Breast epithelium (tissue), 4 donors: ENCODE results near the gene PDXP. TPM values are rescaled to one million over a fixed set of nuclear protein-coding genes. Genes with fewer than 3 reads are reported as not detected.

ENCODE experiments used
- DNase-seq, 2 donors: peaks; one replicate each; pipeline ENCODE4 v3.0.0-alpha.2; 2019; ENCODE audit warnings: low spot score in 2 of 2
- H3K27ac ChIP-seq, 2 donors: fragments of 200-600 bp; sonication (generic) in 1 of 2; one replicate each; pipeline ENCODE4 v1.5.1; 2016 to 2019; ENCODE audit warnings: mild to moderate bottlenecking in 1 of 2
- H3K27me3 ChIP-seq, 2 donors: fragments of 200-600 bp; sonication (generic) in 1 of 2; one replicate each; pipeline versions ENCODE4 v1.5.1 to v1.6.0; 2017 to 2019; ENCODE audit warnings: control low read depth in 1 of 2, mild to moderate bottlenecking in 1 of 2
- H3K36me3 ChIP-seq: fragments of 200-600 bp; one replicate; pipeline ENCODE4 v1.5.1; 2019
- H3K4me1 ChIP-seq, 2 donors: fragments of 200-600 bp; sonication (generic); one replicate each; pipeline ENCODE4 v1.5.1; 2016 to 2019; ENCODE audit warnings: control low read depth in 1 of 2
- H3K4me3 ChIP-seq, 3 donors: fragments of 200-600 bp; sonication (generic); 1 replicate in 2 of 3; 2 replicates in 1 of 3; pipeline ENCODE4 v1.5.1; 2016 to 2019; ENCODE audit warnings: mild to moderate bottlenecking in 3 of 3, moderate library complexity in 2 of 3
- H3K9me3 ChIP-seq, 2 donors: fragments of 200-600 bp; sonication (generic) in 1 of 2; one replicate each; pipeline ENCODE4 v1.5.1; 2016 to 2019; ENCODE audit warnings: control low read depth in 1 of 2
- CTCF ChIP-seq, 3 donors: fragments of 450-650 bp; IDR thresholded peaks; one replicate each; pipeline ENCODE4 v1.5.1; 2016 to 2017; ENCODE audit warnings: antibody characterized with exemption in 3 of 3, mild to moderate bottlenecking in 3 of 3, moderate library complexity in 3 of 3
- POLR2A ChIP-seq: fragments of 450-650 bp; IDR thresholded peaks from one replicate; pipeline ENCODE4 v1.6.1; 2016; ENCODE audit warnings: antibody characterized with exemption, mild to moderate bottlenecking, moderate library complexity
- POLR2AphosphoS5 ChIP-seq, 3 donors: sonication (generic); formaldehyde crosslinking; IDR thresholded peaks; one replicate each; pipeline ENCODE4 v1.6.1; 2017; ENCODE audit warnings: antibody characterized with exemption in 3 of 3
- intact Hi-C: fragments of 100-400 bp; cut with DNase I; formaldehyde crosslinking; loops from one replicate; pipeline ENCODE4 v1.15.1; 2023; ENCODE audit warnings: low total_unique reads
- total RNA-seq, 3 donors: library from RNA; depleted of rRNA; stranded (reverse); fragments of >200 nt; gene quantifications; one replicate each; pipeline ENCODE4 v1.1.0, GENCODE V29; 2016

Gene PDXP
- total RNA-seq, 3 donors from 2014 or later = 4.2 to 6.9 (median 4.2) TPM

- DNase-seq = no peak
- Histone ChIP-seq H3K27ac (peak overlapping the region; percentile 40 to 76), H3K27me3 (no peaks in the 10 kb centered on the region), H3K36me3 (no peaks in the 10 kb centered on the region), H3K4me3 (peak overlapping the region; percentile 46 to 97 (median 71)), H3K4me1 (peaks cover 4 to 17% of the 10 kb centered on the region in 2 donors), H3K9me3 (no peaks in the 10 kb centered on the region)
- intact Hi-C loops = loop anchor here (10.0 kb wide), 1 partner anchor 136 kb away; no protein-coding TSS in a partner anchor
- TF ChIP-seq CTCF (IDR thresholded peaks at IDR 0.05) (no peak), POLR2AphosphoS5 (IDR thresholded peaks at IDR 0.05) (no peak), POLR2A (no peak)
These were observed 758 bp downstream of the PDXP start for GRCh38 chr22:37659066-37659896.

GRCh38 chr22:37659897-37660708 lies 1.6 kb downstream of the PDXP start:
- no peaks in the 10 kb centered on the region for H3K27me3 ChIP-seq
- intact Hi-C loops = loop anchor here (10.0 kb wide), 1 partner anchor 135 kb away; no protein-coding TSS in a partner anchor
- peak overlapping the region in 2 of 3 donors; percentile 71 to 97 for H3K4me3 ChIP-seq
- TF ChIP-seq POLR2AphosphoS5 (IDR thresholded peaks at IDR 0.05) (no peak), POLR2A (no peak), CTCF (IDR thresholded peaks at IDR 0.05) (no peak)
- peak overlapping the region; percentile 7 to 63 for H3K27ac ChIP-seq
- no peaks in the 10 kb centered on the region for H3K36me3 ChIP-seq
- DNase-seq = no peak
- H3K4me1 ChIP-seq = peaks cover 4 to 17% of the 10 kb centered on the region in 2 donors
- H3K9me3 ChIP-seq = no peaks in the 10 kb centered on the region

GRCh38 chr22:37660709-37661045 lies 2.2 kb downstream of the PDXP start:
- no peaks in the 10 kb centered on the region for H3K36me3 ChIP-seq
- H3K27ac ChIP-seq = peak overlapping the region; percentile 63 to 82
- DNase-seq = no peak
- TF ChIP-seq POLR2AphosphoS5 (IDR thresholded peaks at IDR 0.05) (no peak), POLR2A (no peak), CTCF (IDR thresholded peaks at IDR 0.05) (no peak)
- peak overlapping the region in 1 of 3 donors; percentile 1 for H3K4me3 ChIP-seq
- intact Hi-C loops = no loop called here
- H3K9me3 ChIP-seq = no peaks in the 10 kb centered on the region
- peaks cover 4 to 17% of the 10 kb centered on the region in 2 donors for H3K4me1 ChIP-seq
- H3K27me3 ChIP-seq = no peaks in the 10 kb centered on the region

- Histone ChIP-seq H3K4me1 (peaks cover 4 to 17% of the 10 kb centered on the region in 2 donors), H3K27me3 (no peaks in the 10 kb centered on the region), H3K27ac (peak overlapping the region; percentile 63 to 82), H3K36me3 (no peaks in the 10 kb centered on the region), H3K4me3 (peak overlapping the region in 1 of 3 donors; percentile 1), H3K9me3 (no peaks in the 10 kb centered on the region)
- intact Hi-C loops = no loop called here
- TF ChIP-seq CTCF (IDR thresholded peaks at IDR 0.05) (no peak), POLR2AphosphoS5 (IDR thresholded peaks at IDR 0.05) (no peak), POLR2A (no peak)
- DNase-seq = no peak
These were observed 2.8 kb downstream of the PDXP start for GRCh38 chr22:37661160-37661924.
